ENCODE results near the gene VAV2. TPM values are rescaled to one million over a fixed set of nuclear protein-coding genes. Genes with fewer than 3 reads are reported as not detected.

The VAV2 gene
- total RNA-seq, 4 donors from 2014 or later = 10.3 to 20.1 (median 13.1) TPM

GRCh38 chr9:133962341-133962740, 29.8 kb downstream of the VAV2 start:
- TF ChIP-seq EP300 (IDR thresholded peaks at IDR 0.05) = no peak
- Histone ChIP-seq H3K4me3 (no peak overlapping the region), H3K36me3 (no peaks in the 10 kb centered on the region), H3K27me3 (no peaks in the 10 kb centered on the region), H3K9me3 (peaks cover 0 to 11% (median 4%) of the 10 kb centered on the region in 4 donors), H3K4me1 (peaks cover 0 to 53% (median 29%) of the 10 kb centered on the region in 4 donors), H3K27ac (no peak overlapping the region)
- DNase-seq (ENCODE audit: low spot score in 2 of 2) = no peak
- WGBS, 2 donors = 74 to 76% methylated on average over 6 to 7 of the region's 7 CpGs

GRCh38 chr9:133961226-133962165, 30.6 kb downstream of the VAV2 start:
- Histone ChIP-seq H3K27me3 (no peaks in the 10 kb centered on the region), H3K36me3 (no peaks in the 10 kb centered on the region), H3K27ac (no peak overlapping the region), H3K4me1 (peaks cover 0 to 61% (median 36%) of the 10 kb centered on the region in 4 donors), H3K4me3 (no peak overlapping the region), H3K9me3 (peaks cover 0 to 11% (median 4%) of the 10 kb centered on the region in 4 donors)
- TF ChIP-seq POLR2A (IDR thresholded peaks at IDR 0.05) (no peak), EP300 (IDR thresholded peaks at IDR 0.05) (no peak), CTCF (IDR thresholded peaks at IDR 0.05) (no peak)
- 81% methylated on average over 14 to 17 of the region's 18 CpGs for WGBS, 2 donors
- DNase-seq (ENCODE audit: low spot score in 2 of 2) = no peak

GRCh38 chr9:133960568-133961129, 31.5 kb downstream of the VAV2 start:
- Histone ChIP-seq H3K4me3 (no peak overlapping the region), H3K27ac (no peak overlapping the region), H3K27me3 (no peaks in the 10 kb centered on the region), H3K4me1 (peaks cover 0 to 70% (median 44%) of the 10 kb centered on the region in 4 donors), H3K9me3 (peaks cover 0 to 11% (median 4%) of the 10 kb centered on the region in 4 donors), H3K36me3 (no peaks in the 10 kb centered on the region)
- WGBS, 2 donors = 69 to 74% methylated on average over 21 of the region's 21 CpGs
- no peak for DNase-seq (ENCODE audit: low spot score in 2 of 2)
- TF ChIP-seq CTCF (IDR thresholded peaks at IDR 0.05) (no peak), EP300 (IDR thresholded peaks at IDR 0.05) (peak in 1 of 2 donors; percentile 22)

GRCh38 chr9:133959966-133960567, 32.1 kb downstream of the VAV2 start:
- no peak for TF ChIP-seq CTCF (IDR thresholded peaks at IDR 0.05)
- Histone ChIP-seq H3K4me3 (no peak overlapping the region), H3K4me1 (peaks cover 0 to 76% (median 45%) of the 10 kb centered on the region in 4 donors), H3K36me3 (no peaks in the 10 kb centered on the region), H3K27ac (no peak overlapping the region), H3K27me3 (no peaks in the 10 kb centered on the region), H3K9me3 (peaks cover 0 to 9% (median 4%) of the 10 kb centered on the region in 4 donors)
- DNase-seq (ENCODE audit: low spot score in 2 of 2) = no peak
- 38 to 75% methylated on average over 17 to 19 of the region's 19 CpGs for WGBS, 2 donors

- H3K4me1 ChIP-seq = peaks cover 0 to 83% (median 47%) of the 10 kb centered on the region in 4 donors
- H3K27ac ChIP-seq = no peak overlapping the region
- peaks cover 0 to under 1% (median 0%) of the 10 kb centered on the region in 4 donors for H3K9me3 ChIP-seq
- no peaks in the 10 kb centered on the region for H3K27me3 ChIP-seq
- no peak for TF ChIP-seq POLR2A (IDR thresholded peaks at IDR 0.05)
- TF ChIP-seq CTCF (IDR thresholded peaks at IDR 0.05) = no peak
- TF ChIP-seq EP300 (IDR thresholded peaks at IDR 0.05) = no peak
- 79 to 82% methylated on average over 8 to 9 of the region's 9 CpGs for whole genome bisulfite sequencing, 2 donors
- no peak overlapping the region for H3K4me3 ChIP-seq
- no peak for DNase-seq (ENCODE audit: low spot score in 2 of 2)
- H3K36me3 ChIP-seq = no peaks in the 10 kb centered on the region
Observed at GRCh38 chr9:133959171-133959570, 33.0 kb downstream of the VAV2 start.

All from tibial nerve (tissue), 4 donors.